Eye (tissue), 1 donor: ENCODE measurements around the gene PIK3C2A.

Experiments used
- DNase-seq: peaks from one replicate; pipeline ENCODE4 v3.0.0-alpha.2; 2015

PIK3C2A gene

GRCh38 chr11:17209939-17210245 is 2.1 kb upstream of the PIK3C2A start:
- peak; percentile 7 for DNase-seq

- DNase-seq, result peak; percentile 93
Observed at GRCh38 chr11:17208257-17208999, 642 bp upstream of the PIK3C2A start.

- no peak for DNase-seq
Observed at GRCh38 chr11:17206463-17206862, 1.3 kb downstream of the PIK3C2A start.

GRCh38 chr11:17197431-17197898 is 10.3 kb downstream of the PIK3C2A start:
- no peak for DNase-seq

- DNase-seq, result no peak
Observed at GRCh38 chr11:17188675-17189074, 19.1 kb downstream of the PIK3C2A start.

GRCh38 chr11:17186932-17187692 is 20.7 kb downstream of the PIK3C2A start:
- no peak for DNase-seq

GRCh38 chr11:17185938-17186337 is 21.8 kb downstream of the PIK3C2A start:
- DNase-seq, result no peak

GRCh38 chr11:17184882-17185587 is 22.8 kb downstream of the PIK3C2A start:
- DNase-seq, result no peak

GRCh38 chr11:17183836-17184235 is 23.9 kb downstream of the PIK3C2A start:
- DNase-seq, result no peak

- DNase-seq, result no peak
Observed at GRCh38 chr11:17179970-17180369, 27.8 kb downstream of the PIK3C2A start.

GRCh38 chr11:17173332-17173731 is 34.5 kb downstream of the PIK3C2A start:
- DNase-seq, result no peak

- DNase-seq, result no peak
Observed at GRCh38 chr11:17171916-17172315, 35.9 kb downstream of the PIK3C2A start.

- DNase-seq, result no peak
Observed at GRCh38 chr11:17171343-17171742, 36.4 kb downstream of the PIK3C2A start.

GRCh38 chr11:17169876-17170275 is 37.9 kb downstream of the PIK3C2A start:
- no peak for DNase-seq

GRCh38 chr11:17165247-17165890 is 42.4 kb downstream of the PIK3C2A start:
- no peak for DNase-seq

GRCh38 chr11:17164361-17165246 is 43.2 kb downstream of the PIK3C2A start:
- DNase-seq, result no peak

- no peak for DNase-seq
Observed at GRCh38 chr11:17163736-17164135, 44.0 kb downstream of the PIK3C2A start.

GRCh38 chr11:17163291-17163690 is 44.5 kb downstream of the PIK3C2A start:
- no peak for DNase-seq

GRCh38 chr11:17162376-17162775 is 45.4 kb downstream of the PIK3C2A start:
- no peak for DNase-seq

- DNase-seq, result no peak
Observed at GRCh38 chr11:17161515-17161914, 46.3 kb downstream of the PIK3C2A start.

GRCh38 chr11:17159441-17159840 is 48.3 kb downstream of the PIK3C2A start:
- DNase-seq, result peak; percentile 85
